COLO668 (cell line): Measurements from ENCODE around the gene PPP1R1C.
"Not testable (repeated sequence)": the region's sequence is repeated elsewhere in the genome, so short reads cannot be mapped to it uniquely, and the experiment has no call there.

Experiments
- DNase-seq: peaks from one replicate; lab custom pipeline; 2025; ENCODE audit not compliant: unreplicated experiment; lab: John Stamatoyannopoulos, UW

PPP1R1C gene, protein sequence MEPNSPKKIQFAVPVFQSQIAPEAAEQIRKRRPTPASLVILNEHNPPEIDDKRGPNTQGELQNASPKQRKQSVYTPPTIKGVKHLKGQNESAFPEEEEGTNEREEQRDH

DNA sequence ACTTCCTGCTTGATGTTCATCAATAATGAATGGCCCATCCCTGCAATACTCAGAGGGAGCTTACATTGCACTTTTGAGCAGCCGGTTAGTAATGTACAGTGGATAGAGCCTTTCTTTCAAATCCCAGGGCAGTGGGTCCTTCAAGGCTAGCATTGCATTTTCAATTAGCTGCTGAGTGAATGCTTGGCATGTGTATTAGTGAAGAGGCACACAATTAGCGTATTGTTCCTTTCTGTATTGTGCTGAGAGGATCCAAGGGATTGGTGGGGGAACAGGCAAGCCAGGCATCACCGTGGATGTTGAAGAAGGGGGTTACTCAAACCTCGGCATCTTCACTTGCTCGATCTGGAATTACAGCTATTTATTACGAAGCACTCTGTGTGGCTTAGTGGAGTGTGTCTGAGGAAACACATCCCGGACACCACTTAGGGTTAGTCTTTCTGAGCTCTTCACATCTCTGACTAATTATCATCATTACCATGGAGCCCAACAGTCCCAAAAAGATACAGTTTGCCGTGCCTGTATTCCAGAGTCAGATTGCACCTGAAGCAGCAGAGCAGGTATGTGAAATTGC, at the start of gene PPP1R1C:
PPP1R1C (plus strand) TSS at position 222 of the 574 bp plus-strand sequence; CDS start at position 480, 258 bp downstream.
- DNase-seq, result no peak

DNA sequence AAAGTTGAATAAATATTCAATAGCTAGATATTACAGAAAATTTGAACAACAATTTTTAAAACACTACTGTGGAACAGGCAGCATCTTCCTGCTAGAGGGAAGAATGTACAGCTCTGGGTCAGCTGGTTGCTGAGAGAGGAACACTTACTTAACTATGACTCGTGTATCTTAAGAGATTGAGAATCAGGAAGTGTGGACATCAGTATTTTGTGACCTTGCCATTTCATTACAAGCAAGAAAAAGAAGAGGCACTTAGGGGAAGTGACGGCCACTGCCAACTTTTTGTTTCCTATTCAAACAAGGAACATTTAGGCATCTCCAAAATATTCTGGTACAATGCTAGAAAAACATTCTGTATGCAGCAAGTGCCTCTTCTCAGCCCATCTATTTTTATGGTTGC, 48.2 kb upstream of the PPP1R1C start:
- no peak for DNase-seq

DNA sequence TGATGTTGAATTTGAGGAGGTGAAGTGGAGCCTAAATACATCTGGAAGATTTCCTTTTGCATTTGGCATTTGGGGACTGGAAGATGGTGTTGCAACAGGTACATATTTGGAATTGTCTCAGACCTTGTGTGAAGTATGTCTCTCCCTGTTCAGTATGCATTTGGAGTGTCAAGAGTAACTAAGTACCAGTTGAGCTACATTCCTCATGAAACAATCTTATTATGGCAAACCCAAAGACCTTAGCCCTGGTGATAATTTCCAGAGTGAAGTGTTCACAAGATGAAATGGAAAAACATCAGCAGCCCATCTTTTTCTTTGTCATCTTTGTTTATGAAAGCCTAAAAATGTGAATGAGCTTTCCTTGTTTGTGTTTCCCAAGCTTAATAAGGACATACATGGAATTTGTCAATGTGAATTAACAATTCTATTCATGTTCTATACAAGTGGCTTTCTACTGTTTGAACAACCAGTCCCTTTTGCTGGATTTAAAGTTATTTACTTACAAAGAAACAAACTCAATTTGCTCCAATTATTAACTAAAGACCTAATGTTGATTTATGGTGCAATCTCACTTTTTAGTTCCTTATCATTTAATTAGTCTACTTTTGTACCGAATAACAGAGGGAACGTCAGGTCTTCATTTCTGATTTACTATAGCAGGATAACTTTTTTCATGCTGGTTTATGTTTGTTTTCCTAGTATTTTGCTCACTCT, 42.1 kb upstream of the PPP1R1C start:
- no peak for DNase-seq

DNA sequence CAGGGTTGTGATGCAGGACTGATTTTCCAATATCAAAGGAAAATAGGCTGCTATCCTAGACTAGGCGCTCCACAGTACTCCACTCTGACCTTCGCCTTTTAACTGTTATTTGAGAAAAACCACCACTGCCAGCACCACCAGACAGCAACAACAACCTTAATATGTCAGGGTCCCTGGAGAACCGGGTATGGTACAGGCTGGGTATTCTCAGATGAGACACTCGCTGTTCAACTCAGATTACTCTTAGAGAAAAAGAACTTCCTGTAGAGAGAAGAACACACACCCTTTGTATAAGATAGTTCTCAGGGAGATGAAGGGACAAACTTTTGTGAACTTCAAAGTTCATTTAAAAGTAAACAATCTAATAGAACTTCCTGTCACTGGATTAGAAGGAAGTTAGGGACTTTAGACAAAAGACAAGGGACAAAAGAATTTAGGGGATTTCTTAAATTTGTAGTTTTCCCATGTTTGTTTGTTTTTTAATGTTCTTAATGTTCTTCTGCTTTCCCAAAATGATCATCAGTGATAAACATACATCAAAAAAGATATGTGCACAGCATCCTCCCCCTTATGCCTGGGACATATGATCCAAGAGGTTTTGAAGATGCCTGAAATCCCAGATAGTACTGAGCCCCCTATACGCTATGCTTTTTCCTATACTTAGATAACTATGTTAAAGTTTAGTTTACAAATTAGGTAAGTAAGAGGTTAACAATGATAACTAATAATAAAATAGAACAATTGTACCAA, 41.3 kb upstream of the PPP1R1C start:
- DNase-seq, result no peak

DNA sequence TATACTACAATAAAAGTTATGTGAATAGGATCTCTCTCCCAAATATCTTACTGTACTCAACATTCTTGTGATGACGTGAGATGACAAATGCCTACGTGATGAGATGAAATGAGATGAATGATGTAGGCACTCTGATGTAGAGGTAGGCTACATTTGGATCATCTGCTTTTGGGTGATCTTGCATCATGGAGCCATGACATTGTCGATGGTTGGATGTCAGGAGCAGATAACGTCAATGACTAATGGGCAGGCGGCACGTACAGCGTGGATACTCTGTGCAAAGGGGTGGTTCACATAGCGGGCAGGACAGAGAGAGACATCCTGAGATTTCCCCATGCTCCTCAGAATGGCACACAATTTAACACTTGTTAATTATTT, 40.8 kb upstream of the PPP1R1C start:
- DNase-seq, result no peak

DNA sequence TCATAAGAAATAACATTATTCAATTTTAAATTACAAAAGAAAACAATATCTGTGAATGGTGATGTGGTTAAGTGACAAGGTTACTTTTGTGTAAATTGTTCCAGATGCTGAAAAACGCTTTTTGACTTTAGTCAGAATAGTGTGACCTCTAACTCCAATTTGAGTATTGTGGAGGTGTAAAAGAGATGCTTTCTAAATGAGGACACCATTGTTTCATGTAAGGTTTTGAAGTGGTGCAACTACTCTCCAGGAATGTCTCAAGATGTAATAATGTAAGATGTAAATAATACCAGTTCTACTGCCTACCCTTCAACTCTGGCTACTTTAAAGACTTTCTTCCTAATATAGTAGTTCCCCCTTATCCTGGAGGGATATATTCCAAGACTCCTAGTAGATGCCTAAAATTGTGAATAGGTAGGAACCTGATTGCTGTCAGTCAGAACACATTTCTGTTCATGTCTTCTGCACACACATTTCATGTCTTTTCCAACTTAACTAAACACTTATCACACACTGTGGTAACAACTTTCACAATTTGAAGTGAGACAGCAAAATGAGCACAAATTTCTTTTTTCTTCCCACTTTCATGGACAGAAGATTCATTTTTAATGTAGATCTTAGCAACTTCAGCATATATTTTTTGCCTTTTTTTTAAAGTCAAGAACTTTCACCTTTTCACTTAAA, 39.1 kb upstream of the PPP1R1C start:
- DNase-seq, result no peak

DNA sequence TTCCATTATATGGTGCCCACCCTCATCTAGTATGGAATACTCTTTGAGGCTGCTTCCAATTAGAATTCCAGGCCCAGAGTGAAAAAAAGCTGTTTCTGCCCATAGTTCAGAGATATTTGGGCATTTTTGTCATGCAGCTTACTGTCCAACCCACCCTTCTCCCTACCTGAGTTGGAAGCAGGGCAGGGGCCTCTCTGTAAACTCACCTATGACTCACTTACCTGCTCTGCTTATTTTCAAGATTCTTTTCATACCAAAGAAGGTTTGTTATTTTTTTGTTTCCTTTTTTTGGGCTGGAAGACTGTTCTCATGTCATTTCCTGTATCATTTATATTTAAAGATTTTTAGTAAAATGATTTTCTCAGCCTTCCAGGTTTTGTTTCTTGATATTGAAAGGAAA, 38.4 kb upstream of the PPP1R1C start:
- DNase-seq, result no peak

DNA sequence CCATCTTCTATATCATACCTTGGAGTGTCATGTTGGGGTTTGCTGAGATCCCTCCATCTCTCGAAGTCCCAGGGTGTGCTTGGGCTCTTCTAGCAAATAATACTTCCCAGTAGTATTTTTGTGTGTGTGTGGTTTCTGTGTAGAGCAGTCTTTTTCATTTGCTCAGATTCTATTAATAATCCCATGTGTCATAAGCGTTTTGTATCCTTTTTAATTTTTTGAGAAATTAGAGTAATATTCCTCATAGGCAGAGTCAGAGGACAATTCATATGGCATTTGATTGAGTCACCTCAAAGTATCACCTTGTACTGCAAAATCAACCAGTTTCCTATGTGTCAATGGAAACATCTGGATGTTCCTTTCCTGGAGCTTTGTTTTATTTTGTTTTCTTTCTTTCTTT, 37.4 kb upstream of the PPP1R1C start:
- DNase-seq, result no peak

DNA sequence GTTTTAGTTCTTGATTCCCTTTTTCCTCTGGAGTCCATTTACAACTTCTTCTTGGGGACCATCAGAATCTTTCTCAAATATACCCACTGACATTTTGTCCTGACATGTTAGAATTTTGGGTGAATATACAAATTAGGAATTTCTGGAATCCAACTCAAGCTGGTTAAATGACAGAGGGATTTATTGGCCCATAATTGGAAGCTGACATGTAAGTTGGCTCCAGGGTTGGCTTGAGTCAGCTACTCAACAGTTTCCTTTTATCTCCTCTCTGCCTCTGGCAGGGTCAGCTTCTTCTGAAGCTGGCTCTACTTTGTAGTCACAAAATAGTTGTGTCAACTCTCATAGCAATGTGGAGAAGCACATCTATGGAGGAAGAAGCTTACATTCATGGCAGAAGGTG, 36.6 kb upstream of the PPP1R1C start:
- no peak for DNase-seq

DNA sequence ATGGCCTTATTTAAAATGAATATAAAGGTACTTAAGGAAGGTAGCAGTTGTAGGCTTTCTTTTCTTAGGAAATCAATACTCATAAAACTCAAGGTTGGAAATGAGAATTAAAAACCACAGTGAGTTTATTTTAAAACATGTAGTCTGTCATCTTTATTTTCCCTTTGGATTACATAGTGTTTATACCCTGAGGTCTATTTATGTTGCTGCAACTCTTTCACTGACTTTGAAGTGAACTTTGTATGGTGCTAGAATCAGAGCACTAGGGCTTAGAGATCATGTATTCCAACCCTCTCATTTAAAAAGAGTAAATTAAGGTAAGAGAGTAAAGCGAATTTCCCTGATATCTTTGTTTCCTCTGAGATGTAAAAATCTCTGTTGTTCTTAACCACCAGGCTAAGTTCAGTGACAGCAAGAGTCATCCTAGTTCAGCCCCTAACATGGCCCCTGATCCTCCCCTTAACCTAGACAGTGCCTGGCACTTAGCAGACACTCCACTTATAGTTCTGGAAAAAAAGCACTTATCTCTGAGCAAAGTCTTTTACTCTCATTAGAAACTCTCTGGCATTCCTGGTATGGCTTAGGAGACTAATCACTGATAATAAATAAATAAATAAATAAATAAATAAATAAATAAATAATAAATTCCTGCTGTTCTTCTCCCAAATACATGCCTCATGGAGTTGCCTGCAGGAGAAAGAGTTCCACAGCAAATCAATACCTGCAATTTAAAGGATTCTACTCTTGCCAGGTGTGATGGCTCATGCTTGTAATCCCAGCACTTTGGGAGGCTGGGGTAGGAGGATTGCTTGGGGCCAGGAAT, 33.0 kb upstream of the PPP1R1C start:
- DNase-seq, result no peak

DNA sequence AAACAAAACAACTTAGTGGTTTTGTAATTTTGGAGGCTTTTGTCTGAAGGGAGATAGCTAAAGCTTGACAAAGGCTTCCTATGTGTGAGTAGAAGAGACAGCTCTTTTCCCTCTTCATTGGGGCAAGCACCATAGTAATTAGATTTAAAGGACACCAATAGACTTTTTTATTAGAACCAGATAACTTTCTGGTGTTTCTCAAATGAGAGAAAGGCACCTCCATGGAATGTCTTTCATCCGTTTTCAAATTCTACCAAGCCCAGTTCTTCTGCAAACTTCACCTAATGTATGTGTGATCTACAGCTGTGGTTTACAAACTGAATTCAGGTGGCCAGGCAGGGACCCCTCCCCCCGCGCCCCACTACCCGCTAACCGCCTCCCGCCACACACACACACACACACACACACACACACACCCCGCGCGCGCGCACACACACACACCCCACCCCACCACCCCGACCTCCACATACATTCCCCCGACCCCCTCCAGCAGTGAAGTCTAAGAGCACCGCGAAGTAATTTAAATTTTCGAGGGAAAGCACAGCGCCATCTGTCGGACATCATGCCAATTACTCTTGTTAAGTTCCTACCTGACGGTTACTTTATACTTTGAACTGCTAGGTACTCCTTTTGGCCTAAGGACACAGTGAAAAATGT, 31.6 kb upstream of the PPP1R1C start:
- peak; percentile 44 for DNase-seq

DNA sequence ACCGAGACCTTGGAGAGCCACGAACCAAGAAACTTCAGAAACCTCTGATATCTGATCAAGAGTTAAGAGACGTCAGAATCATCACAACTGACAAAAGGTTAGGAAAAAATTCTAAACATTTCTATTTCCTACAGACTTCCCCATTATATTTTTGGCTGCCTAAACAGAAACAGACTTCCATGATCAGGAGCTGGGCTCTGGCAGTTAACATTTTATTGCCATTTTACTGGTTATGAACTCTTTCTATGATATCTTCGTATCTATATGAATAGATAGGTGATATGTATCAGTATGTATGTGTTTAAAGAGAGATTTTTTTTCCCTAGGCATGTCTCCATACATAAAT, 31.1 kb upstream of the PPP1R1C start:
- no peak for DNase-seq

DNA sequence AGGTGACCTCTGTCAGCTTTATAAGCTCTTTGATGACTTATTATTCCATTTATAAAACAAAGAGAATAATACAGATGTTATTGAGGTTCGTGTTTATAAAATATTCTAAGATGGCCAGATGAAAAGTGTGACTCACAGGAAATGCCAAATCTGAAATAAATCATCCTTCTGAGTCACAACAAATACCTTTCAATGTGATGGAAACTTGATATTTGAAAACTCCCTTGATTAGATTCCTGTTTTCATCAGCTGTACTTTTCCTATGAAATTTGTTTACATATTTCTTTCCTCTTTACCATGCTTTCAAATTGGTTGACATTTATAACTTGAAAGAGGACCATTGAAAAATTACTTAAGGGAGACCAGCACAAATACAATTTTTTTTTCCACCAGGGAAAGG, 30.6 kb upstream of the PPP1R1C start:
- no peak for DNase-seq

DNA sequence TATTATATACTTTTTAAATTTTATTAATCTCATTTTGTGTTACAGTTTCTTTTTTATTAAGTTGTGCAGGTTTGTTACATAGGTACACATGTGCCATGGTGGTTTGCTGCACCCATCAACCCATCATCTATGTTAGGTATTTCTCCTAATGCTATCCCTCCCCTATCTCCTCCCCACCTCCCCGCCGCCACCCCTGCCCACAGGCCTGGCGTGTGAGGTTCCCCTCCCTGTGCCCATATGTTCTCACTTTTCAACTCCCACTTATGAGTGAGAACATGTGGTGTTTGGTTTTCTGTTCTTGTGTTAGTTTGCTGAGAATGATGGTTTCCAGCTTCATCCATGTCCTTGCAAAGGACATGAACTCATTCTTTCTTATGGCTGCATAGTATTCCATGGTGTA, 29.8 kb upstream of the PPP1R1C start:
- not testable (repeated sequence) for DNase-seq

DNA sequence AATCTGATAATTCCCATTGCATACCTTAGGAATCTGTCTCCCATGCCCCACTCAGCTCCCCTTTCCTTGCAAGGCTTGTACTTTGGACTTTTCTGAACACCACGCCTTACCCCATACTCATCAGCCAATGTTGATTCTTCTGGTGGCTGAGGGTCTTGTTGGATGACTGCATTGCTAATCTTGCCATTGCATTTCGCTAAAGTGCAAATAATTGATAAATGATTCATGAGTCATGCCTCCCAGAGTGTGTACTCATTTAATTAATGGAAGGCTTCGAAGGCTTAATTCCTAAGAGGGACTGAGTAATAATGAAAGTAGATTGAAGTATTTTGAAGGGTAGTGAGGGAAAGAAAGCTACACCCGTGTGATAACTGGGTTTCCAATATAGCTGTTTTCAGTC, 28.0 kb upstream of the PPP1R1C start:
- no peak for DNase-seq

DNA sequence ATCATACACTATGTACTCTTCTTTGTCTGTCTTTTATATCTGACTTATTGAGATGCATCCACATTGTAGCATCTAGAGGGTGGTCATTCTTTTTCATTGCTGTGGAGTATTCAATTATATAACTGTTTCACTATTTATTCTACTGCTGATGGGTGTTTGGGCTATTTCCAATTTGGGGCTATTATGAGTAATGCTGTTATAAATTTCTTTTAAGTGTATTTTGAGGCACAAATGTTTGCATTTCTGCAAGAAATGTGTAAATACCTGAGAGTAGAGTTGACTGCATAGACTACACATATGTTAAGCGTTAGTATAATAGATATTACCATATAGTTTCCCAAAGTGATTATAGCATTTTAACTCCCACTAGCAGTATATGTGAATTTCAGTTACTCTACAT, 26.9 kb upstream of the PPP1R1C start:
- no peak for DNase-seq

DNA sequence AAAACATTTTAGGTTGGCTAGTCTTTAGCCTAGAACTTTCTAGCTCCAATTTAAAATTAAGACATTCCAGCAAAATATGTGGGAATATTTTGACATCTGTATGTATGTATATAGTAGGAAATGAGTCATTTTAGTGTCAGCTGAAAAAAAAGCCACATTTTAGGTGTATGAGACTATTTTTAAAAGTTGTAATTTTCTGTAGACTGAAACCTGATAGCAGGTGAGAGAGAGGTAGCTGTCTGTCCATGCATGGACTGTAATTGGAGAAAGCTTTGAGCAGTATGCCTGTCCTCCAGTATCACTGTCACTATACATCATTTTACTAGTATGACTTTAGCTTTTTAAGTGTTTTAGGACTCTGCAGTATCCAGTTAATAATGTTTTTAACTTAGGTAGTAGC, 26.1 kb upstream of the PPP1R1C start:
- DNase-seq, result no peak

DNA sequence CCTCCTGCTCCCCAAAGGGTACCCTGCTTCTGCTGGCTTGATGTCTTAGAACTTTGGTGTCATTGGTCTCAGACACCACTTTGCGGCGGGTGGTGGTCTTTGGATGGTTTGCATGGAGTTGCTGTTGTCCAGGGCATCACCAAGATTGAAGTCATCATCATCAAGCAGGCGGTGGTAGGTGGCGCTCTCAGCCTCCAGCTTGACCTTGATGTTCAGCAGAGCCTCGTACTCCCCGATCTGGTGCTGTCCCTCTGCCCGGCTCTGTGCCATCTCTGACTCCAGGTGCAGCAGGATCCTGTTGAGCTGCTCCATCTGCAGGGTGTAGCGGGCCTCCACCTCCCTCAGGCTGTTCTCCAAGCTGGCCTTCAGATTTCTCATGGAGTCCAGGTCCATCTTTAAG, 24.5 kb upstream of the PPP1R1C start:
- DNase-seq, result not testable (repeated sequence)

DNA sequence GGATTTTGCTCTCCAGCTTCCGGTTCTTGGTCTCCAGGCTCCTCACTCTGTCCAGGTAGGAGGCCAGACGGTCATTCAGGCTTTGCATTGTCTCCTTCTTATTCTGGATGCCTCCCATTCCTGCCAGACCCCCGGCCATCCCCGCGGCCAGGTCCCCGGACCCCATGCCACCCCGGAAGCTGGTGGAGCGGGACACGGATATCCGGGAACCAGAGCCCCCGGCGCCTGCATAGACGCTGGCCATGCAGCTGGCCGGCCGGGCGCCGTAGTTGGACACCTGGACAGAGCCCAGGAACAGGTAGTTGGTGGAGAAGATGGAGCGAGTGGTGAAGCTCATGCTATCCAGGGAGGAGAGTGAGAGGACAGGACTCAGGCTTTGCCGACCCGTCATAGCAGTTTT, 23.5 kb upstream of the PPP1R1C start:
- no peak for DNase-seq

DNA sequence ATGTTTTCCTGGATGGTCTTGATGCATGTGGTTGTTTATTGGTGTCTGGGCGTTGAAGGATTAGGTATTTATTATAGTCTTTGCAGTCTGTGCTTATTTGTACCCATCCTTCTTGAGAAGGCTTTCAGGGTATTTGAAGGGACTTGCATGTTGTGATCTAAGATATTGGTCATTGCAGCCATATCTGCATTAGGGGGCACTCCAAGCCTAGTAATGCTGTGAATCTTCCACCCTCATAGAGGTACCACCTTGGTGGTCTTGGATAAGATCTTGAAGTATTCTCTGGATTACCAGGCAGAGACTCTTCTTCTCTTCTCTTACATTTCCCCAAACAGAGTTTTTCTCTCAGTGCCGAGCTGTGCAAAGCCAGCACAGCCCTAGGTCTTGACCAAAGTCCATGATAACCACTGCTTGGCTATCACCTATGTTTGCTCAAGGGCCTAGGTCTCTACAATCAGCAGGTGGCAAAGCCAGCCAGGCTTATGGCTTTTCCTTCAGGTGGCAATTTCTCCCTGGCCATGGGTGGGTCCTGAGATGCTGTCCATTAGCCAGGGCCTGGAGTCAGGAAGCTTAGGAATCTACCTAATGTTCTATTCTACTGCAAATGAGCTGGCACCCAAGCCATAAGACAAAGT, 15.4 kb upstream of the PPP1R1C start:
- no peak for DNase-seq
